Globus pallidus (tissue), 1 donor: ENCODE measurements around the gene CES3.

ENCODE experiments used
- DNase-seq: peaks from one replicate; pipeline ENCODE4 v3.0.0-alpha.2; 2015; ENCODE audit warnings: low spot score

Gene CES3

DNA sequence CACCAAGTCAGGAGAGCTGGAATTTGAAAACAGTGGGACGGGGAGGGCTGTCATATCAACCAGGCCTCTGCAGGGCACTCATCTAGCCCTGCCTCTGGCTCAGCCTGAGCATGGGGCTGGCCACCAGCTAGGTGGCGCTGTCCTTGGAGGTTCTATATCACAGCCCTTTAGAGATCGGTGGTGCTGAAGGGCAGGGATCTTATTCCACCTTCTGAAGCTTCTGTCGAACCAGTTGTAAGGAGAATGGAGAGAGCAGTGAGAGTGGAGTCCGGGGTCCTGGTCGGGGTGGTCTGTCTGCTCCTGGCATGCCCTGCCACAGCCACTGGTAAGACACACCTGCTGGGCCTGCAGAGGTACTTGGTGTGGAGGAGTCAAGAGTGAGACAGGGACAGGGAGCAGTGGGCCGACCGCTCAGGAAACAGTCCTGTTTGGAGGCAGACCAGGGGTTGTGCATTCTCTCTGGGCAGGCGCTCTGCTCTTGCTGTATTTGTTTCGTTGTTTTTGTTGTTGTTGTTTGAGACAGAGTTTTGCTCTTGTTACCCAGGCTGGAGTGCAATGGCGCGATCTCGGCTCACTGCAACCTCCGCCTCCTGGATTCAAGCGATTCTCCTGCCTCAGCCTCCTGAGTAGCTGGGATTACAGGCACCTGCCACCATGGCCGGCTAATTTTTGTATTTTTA is at the start of gene CES3:
Gene CES3 (plus strand): TSS at position 202 of the 680 bp plus-strand sequence. CDS start 42 bp downstream, at position 244.
- peak; percentile 53 for DNase-seq

GRCh38 chr16:66911801-66912200 is 49.3 kb upstream of the CES3 start:
- no peak for DNase-seq

GRCh38 chr16:66913081-66913480 is 48.0 kb upstream of the CES3 start:
- no peak for DNase-seq

- no peak for DNase-seq
Measured at GRCh38 chr16:66913711-66914110, 47.4 kb upstream of the CES3 start.

DNA sequence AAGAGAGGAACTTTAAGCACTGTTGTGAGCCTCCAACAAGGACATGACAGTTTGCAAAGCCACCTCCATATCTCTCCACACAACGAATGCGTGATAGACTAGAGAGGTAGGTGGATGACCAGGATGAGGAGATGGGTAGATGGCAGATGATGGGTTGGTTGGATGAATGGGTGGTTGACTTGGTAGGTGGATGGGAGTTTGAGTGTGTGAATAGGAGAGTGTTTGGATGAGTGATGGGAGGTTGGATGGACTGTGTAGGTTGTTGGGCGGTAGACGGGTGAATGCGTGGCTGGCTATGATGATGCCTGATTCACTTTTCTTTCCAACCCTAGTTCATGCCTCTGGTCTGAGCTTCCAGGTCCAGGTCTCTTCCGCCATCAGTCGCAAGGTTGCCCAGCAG is 46.5 kb upstream of the CES3 start:
- DNase-seq = no peak

DNA sequence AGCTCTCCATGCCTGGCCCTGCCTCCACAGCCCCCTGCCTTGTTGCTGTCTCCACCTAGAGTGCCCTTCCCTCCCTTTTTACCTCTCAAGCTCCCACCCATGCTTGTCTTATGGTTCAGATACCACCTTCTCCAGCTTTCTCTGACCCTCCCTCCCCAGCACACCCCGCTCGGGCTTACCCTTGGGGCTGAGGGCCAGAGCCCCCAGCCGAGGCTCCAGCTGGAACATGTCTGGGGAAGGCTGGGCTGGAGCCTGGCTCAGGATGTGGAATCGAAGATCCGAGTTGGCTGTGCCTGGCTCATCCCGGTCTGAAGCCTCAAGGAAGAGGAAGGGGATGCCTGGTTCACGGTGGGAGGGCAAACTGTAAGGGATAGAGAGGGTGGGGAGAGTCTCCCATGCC is 46.0 kb upstream of the CES3 start:
- no peak for DNase-seq

DNA sequence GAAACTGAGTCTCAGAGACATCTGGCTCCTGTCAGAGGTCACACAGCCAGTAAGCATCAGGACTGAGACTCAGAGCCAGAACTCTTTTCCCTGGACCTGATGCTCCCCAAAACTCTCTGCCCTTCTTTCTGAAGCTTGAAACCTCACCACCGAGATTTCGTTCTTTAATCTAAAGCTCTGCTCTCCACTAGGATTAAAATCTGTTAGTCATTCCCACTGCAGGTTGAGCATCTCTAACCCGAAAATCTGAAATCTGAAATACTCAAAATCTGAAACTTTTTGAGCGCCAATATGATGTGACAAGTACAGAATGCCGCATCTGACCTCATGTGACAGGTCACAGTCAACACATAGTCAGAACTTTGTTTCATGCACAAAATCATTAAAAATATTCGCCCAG is 44.5 kb upstream of the CES3 start:
- no peak for DNase-seq

DNA sequence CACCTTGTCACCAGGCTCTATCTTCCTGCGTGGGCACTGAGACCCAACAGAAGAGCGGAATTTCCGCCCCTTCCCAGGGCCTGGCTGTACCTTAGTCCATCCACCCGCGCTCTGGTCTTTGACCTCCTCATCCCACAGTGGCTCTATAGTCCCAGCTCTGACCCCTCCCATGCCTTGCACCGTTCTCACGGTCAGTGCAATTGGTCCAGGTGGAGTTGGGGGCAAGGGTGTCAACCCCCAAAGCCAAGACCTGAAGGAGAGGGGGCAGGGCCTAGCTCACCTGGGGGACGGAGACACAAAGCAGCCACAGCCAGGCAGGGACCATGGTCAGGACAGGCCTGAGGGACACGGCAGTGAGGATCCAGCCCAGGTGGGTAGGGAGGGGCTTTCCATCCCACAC is 43.3 kb upstream of the CES3 start:
- no peak for DNase-seq

DNA sequence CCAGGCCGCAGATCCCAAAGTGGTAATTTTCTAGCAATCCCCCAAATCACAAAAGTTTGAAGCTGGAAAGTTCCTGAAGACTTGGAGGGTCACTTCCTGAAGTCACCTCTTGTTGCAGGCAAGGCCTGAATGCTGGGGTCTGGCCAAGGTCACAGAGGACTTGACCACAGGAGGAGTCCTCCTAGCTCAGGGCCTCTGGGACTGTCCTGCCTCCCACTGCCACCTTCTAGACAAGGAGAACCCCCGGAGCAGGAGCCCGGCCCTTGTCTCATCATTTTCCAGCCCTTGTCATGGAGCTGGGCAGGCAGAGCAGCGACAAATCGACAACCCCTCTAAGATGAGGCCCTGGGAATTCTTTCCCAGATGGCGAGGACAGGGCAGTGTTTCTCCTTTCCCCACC is 42.7 kb upstream of the CES3 start:
- DNase-seq = no peak

DNA sequence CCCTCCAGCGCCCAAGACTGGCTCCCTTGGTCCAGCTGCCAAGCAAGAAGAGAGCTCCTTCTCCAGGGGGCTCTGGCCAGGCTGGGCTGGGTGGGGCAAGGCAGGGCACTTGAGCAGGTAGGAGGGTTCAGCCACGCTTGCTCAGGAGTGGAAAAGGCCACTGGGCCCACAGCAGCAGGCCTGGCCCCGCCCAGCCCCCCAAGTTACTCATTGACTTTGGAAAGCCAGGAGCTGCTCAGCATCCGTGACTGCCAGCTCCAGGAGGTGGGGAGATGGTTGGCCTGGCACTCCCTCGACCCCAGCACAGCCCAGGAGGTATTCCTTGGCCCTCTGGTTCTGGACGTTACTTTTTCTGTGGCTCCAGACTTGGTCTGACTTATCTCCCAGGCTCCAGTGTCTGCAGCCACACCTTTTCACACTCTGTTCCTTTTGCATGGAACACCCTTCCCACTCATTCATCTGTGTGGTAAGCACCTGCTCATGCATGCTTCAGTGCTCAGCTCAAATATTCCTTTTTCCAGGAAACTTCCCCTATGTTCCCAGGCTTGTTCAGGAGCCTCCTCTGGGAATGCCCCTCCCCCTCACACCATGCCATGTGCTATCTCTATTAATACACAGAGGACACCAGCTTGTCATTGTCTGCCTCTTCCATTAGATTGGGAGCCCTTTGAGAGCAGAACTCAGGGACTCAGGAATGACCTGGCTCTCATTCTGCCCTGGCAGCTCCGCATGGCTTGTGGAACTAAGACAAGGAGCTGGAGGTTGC is 42.1 kb upstream of the CES3 start, which contains the start of gene CDH16:
Gene CDH16 (minus strand): TSS at position 83 of the 766 bp plus-strand sequence. CDS start 820 bp downstream, outside the sequence.
- no peak for DNase-seq

DNA sequence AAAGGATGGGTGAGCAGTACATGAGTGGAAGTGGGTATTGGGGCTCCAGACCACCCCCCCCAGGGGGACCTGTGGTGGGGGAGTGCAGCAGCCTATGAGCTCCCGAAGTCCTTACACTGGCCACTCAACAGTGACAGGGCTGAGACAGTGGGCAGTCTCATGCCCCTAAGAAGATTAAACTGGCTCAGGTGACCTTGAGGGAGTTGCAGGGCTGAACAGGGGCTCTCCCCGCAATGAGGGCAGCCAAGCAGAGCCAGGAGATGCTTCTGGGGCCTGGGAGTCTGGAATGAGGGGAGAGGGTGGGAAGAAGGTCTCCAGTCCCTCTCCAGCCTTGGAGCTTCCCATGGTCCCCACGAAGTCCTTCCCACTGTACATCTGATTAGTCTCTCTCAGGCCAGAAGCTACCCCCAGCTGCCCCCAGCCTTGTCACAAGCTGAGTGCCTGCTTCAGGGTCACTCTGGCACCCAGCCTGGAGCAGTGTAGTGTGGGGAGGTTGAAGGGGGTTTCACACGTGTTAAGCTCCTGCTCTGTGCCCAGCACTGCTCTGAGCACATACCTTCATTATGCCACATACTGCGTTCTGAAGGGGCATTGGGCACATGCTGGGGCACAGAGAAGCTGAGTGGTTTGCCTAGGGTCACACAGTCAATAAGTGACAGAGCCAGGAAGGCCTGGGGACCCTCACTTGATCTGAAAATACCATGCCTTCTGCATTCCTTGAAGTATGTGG is 41.3 kb upstream of the CES3 start:
- no peak for DNase-seq

- DNase-seq = no peak
Measured at GRCh38 chr16:66920299-66920590, 40.8 kb upstream of the CES3 start.

DNA sequence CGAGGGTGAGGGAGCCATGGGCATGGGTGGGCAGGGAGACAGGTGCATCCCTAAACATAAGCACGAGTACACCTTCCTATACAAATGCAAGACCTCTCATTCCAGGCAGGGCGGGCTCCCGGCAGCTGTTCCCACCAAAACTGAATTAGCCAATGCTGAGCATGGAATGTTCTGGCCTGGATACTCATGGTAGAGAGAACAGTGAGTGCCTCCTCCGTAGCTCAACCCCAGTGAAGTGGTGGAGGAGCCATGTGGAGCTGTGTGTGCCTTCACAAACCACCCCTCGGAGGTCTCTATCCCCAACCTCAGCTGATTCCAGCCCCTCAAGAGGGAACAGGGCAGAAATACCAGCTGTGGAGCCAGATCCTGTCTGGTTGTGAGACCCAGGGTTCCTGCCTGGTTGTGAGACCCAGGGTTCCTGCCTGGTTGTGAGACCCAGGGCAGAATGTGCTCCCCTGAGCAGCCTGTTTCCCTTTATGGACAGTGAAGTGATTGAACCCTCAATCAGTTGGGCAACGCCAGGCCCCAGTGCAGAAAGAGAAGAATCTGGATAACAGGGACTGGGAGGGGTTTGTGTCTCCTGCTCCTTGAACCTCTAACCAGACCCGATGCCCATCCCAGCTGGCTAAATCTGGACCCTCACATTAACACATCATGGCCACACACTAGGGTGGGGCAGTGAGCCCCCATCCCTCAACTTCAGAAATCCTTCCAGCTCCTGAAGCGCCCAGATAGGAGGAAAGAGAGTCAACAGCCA is 40.0 kb upstream of the CES3 start:
- DNase-seq = no peak

DNA sequence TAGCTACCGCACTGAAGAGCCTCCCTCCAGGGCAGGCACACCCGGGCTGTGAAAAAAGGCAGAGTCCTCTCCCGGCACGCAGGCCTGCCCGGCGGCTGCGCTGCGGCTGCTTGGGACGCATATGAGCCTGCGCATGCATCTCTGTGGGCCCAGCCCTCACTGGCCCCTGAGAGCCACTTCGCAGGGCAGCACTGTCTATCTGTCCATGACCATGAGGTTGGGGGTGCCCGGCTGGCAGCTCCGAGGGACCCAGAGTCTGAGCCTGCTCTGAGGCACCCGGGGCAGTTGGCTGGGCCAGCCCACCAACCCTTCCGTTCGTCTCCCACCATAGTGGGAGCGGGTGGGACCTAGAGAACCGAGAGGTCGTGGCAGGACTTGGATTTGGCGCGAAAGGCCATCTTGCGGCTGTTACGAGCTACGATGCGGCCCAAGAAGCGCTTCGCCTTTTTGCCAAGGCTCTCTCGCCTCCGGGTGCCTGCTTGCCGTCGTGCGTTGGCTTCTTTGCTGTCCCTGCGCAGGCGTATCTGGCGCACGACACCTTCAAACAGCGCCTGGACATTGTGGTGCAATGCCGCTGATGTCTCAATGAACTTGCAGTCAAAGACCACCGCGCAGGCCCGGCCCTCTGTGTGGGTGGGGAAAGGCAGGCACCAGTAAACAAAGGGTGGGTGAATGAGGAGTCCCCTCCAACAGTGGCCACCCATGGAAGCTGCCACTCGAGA is 39.2 kb upstream of the CES3 start:
- DNase-seq = no peak

DNA sequence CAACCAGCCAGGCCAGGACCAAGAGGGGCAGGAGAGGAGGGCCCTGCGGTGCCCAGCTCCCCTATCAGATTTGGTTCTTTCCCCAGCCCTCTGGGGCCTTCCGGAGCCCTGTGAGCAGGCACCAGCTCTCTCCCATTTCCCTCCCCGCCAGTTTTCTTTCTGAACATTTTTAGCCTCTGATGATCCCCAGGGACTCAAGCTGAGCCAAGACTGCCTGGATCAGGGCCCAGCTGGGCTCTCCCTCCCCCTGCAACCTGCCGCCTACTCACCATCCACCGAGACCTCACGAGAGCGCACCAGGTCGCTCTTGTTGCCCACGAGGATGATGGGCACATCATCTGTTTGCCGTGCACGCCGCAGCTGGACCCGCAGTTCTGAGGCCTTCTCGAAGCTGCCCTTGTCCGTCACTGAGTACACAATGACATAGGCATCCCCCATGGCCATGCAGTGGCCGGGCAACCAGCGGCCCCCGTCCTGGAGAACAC is 37.8 kb upstream of the CES3 start:
- DNase-seq = no peak

DNA sequence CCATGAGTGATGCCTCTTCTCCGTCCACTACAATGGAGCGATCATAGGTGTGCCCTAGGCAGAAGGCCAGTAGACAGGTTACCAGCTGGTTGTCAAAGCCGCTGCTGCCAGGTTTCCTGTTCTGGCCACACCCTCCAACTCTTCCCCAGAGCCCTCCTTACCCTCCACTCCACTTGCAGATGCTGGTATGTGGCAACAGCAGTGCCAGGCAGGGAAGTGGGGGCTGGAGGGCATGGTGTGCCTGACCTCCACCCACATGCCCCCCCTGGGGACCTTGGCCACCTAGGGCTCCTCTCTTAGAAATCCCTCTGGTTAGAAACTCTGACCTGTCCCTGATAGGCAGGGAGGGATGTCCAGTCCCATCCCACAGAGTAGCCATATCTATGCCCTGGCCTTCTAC is 37.2 kb upstream of the CES3 start:
- DNase-seq = no peak

GRCh38 chr16:66924527-66925321 is 36.3 kb upstream of the CES3 start:
- no peak for DNase-seq

GRCh38 chr16:66925322-66925840 is 35.7 kb upstream of the CES3 start, which contains the start of gene RRAD:
Gene RRAD, minus strand, starts transcription at chr16:66925535. Its CDS starts 356 bp downstream, at chr16:66925179.
- no peak for DNase-seq

DNA sequence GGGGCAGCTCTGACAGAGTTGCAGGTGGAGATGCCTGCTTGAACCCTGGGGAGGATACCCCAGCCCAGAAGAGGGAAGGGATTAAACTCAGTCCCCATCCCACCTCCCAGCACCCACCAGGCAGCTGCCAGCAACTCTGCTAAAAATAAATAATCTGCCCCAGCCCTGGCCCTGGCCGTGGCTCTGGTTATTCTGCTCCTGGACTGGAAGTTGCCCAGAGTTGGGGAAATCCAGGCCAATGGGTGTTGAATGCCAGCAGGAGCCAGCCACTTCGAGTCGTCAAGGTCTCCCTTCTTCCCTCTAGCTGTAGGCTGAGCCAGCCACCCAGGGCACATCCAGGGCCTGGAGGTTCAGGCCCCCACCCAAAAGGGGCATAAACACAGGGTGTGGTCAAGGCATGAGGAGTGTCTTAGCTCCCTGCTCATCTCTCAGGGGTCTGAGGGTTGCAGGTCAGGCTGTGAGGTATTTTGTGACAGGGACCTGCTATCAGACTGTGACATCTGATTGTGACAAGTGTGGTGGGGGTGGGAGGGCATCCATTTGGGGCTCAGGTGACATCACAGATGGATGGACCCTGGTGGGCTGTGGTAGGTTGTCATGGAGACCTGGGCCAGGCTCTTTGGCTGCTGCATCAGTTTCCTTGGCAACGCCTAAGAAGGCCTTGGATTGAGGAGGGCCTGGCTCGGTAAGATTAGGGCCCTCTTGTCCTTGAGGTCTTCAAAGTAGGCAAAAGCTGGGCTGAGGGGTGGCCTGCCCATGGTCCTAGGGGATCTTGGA is 34.7 kb upstream of the CES3 start:
- DNase-seq = peak; percentile 49
